GM19043 (cell line): ENCODE measurements around the gene UBASH3B.

Experiments used
- ATAC-seq: cut with Tn5 transposase; IDR thresholded peaks from one replicate; pipeline ENCODE4 v1.9.1; 2021; ENCODE audit warnings: low read depth; ENCODE audit not compliant: unreplicated experiment

Gene UBASH3B

DNA sequence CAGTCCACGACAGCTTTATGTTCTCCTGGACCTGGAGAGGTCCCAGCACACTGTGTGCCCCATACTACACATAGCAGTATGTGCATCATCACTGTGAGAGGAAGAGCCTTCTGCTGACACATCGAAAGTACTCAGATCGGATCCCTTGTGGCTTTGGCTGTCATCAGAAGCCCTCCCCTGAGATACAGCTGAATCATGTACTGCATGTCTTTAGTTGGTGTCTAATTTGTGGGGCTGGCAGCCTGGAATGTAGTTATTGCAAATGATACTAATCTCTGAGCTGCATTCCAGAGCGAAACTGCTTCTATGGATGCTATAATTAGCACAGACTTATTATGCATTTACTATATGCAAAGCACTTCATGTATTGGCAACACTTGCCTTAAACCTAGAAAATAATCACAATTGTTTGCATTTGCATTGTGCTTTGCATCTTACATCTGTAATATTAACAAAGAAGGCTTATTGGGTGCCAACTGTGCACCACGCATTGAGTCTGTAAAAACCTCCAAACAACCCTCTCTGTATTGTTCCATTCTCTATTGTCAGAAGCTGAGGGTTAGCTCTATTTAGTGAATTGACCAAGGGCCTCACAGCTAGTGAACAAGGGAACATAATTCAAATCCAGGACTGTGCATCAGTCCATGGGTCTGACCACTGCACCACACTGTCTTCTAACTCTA, 93.6 kb downstream of the UBASH3B start:
- ATAC-seq = peak; percentile 84

DNA sequence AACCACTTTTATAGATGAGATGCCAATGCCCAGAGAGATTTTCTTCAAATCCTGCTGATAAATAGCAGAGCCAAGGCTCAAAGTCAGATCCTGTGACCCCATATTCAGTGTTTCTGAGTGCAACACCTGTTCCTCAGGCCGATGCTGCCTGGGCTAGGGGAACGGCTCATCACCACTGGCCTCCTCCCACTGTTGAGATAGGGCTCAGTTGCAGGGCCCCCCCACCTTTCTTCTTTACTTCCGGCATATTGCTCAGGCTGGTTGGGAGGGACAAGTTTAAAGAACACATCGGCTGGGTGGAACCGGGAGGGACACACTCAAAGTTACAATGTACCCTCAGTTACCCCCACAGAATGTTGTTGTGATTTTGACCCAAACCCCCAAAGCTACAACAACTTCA, 94.5 kb downstream of the UBASH3B start:
- ATAC-seq = no peak

DNA sequence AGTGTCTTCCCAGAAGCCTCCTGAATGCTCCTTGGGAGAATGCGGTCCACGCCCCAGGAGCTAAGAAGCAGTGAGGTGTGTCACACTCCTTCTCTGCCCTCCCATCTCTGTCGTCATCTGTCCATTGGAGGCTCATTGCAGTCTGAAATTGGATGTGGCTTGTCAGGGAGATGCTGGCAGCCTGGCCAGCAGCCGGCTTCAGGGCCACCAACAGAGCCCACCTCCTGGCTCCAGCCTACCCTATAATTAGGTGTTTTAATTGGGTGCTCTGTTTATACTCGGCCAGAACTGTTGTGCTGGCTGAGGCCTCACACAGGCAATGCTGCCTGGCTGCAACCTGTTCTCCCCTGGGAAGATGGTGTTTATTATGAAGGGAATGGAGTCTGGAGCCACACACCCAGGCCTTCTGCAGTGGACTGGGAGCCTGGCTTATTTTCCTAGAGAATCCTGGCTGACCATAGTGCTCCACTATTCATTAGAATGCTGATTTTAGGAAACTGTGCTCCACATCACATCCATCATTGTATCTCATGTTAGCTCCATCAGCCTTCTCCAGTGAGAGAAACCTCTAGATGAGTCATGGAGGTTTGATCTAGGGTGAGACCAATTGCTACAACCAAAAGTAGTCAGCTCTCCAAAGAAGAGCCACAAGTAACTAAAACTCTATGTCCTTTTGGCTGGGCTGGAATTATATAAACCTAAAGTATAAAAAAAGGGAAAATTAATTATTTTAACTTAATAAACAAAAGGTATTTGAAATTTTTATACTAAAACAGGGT, 96.0 kb downstream of the UBASH3B start:
- no peak for ATAC-seq

DNA sequence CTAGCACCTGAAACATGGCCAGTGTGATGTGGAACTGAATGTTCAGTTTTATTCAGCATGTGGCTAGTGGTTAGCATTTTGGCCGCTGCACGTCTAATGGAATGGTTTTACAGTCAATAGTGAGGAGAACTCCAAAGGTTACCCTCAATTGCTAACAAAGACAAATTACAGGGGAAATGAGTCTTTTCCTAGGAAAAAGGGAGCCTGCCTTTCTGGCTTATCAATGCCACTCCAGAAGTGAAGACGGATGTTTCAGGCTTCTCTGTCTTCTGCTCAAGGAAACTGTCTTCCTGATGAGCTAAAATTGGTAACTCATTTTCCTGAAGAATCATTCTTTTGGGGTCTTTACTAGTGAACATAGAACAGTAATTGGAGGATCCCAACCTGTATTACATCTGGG, 98.5 kb downstream of the UBASH3B start:
- ATAC-seq = no peak

DNA sequence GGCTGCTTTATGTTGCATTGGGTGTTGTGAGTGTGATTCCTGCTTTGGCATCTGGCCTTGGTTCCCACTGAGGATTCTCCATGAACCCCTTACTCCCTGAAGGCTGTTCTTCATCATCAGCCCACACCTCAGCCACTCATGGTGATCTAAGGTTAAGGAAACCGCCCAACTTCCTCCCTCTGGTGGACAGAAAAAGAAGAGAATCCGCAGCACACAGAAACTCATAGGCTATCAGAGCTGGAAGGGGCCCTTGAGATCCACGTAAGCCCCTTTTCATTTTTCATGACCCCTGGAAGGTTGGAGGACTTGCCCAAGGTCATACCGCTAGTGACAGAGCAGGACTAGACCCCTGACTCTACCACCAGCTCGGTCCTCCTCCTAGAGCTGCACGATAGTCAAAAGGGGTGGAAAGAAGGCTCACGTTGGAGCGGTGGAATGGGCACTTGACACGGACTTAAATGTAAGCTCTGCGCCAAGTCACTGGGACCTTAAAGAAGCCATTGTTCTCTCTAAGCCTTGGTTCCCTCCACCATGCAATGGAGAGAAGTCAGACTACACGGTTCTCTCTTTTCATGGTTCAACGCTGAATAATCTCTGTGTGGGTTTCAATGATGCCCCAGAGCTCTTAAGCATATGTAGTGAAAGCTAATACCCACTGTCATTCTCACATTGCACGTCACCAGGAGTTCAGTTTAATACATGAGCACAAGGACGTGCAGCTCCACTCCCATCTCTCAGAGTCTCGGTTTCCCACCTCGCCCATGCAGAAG, 99.2 kb downstream of the UBASH3B start:
- no peak for ATAC-seq

DNA sequence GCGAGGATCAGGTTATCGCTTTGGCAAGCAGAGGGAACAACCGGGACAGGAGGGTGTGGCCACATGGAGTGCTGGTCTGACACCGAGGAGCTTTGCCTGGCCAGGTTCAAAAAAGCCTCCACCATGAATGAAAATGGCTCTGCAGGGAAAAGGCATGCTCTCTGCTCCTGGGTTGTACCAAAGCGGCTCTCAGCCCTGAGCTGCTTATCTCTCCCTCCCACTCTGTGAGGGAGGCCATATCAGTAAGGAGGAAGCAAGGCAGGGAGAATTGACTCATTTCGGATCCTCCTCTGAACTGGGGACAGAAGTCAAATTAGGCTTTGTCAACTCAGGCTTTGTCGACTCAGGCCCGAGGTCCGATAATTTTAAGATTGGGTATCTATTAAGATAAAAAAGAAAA, 99.9 kb downstream of the UBASH3B start:
- no peak for ATAC-seq

DNA sequence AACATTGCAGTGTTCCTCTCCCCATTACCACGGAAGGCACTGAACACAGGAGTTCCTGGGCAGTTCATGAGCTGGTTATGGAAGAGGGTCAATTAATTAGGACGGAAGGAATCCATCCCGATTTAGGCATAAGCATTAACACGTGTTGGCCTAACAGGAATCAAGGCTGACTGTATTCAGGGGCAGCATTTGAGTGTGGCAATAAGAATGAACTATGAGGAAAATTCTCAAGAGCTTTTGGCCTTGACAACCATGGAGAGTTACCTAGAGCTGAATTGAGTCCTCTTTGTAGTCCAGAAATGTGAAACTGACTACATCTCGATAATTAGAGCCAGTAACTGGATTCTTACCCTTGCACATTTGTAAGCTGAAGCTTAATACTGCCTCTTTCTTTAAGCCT, 100.4 kb downstream of the UBASH3B start:
- no peak for ATAC-seq

DNA sequence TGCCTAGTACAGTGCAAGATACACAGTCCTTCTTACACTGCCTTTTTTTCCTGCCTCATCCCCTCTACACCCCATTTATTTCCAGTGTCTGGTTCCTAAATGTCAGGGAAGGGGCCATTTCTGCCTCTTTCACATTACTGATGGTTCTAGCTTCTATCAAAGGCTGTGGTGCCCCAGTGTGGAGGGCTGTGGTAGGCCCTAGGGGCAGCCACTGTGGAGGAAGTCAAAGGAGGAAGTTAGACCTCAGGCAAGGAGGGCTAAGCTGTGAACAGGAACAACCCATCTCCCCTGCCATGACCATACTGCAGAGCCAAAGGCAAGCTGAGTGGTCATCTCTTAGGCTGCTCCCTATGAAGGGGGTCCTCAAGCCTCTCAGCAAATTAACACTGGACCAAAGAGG, 100.9 kb downstream of the UBASH3B start:
- ATAC-seq = peak; percentile 72

DNA sequence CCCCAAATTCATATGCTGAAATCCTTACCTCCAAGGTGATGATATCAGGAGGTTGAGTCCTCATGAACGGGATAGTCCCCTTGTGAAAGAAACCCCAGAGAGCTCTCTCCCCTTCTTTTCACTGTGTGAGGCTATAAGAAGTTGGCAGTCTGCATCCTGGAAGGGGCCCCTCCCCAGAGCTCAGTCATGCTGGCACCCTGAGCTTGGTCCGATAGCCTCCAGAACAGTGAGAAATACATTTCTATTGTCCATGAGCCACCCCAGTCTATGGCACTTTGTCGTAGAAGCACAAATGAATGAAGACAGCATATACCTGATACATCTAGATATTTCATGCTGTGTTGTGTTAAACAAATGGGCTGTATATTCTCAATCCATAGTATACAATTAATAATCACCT, 101.7 kb downstream of the UBASH3B start:
- ATAC-seq = no peak

DNA sequence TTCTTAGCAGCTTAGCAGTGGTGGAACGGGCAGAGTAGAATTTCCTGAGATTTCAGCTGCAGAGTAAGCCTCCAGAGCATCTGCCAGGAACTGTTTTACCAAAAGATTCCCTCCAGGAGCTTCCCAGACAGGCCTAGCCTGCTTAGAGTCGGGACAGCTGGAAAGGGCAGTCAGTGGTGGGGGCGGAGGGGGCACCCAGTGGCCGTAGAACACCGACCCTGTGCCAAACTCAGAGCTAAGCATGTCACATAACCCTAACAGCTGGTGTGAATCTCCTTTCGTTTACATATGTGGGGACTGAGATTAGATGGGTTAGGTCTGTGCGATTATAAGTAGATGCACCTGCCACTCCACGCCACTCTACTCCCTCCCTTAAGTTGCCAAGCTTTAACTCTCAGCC, 102.8 kb downstream of the UBASH3B start:
- no peak for ATAC-seq

DNA sequence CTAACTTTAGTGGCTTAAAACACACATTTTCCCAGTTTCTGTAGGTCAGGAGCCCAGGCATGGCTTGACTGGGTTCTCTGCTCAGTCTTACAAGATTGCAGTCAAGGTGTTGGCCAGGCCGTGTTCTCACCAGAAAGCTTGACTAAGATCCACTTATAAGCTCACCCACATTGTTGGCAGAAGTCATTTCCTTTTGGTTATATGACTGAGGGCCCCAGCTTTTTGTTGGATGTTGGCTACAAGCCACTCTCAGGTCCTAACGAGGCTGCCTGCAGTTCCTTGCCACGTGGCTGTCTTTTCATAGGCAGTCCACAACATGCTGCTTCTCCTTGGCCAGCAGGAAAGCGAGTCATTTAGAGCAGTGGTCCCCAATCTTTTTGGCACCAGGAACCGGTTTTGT, 103.5 kb downstream of the UBASH3B start:
- no peak for ATAC-seq

DNA sequence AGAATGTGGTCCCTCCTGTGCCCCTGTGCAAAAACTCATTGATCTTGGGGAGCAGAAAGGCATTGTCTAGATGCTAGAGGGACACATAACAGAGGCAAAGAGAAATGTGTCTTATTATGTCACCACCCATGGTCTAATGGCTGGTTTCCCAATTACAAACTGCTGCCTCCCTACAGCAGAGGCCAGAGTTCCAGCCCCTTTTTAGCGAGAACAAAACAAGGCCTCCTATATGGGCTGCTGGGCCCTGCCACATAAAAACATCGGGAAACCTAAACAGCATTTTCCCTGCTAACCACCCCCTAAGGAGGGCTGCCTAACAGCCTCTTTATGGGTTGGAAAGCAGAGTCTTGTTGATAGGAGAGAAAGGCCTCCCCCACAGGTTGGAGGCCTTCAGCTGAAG, 107.6 kb downstream of the UBASH3B start:
- ATAC-seq = no peak

DNA sequence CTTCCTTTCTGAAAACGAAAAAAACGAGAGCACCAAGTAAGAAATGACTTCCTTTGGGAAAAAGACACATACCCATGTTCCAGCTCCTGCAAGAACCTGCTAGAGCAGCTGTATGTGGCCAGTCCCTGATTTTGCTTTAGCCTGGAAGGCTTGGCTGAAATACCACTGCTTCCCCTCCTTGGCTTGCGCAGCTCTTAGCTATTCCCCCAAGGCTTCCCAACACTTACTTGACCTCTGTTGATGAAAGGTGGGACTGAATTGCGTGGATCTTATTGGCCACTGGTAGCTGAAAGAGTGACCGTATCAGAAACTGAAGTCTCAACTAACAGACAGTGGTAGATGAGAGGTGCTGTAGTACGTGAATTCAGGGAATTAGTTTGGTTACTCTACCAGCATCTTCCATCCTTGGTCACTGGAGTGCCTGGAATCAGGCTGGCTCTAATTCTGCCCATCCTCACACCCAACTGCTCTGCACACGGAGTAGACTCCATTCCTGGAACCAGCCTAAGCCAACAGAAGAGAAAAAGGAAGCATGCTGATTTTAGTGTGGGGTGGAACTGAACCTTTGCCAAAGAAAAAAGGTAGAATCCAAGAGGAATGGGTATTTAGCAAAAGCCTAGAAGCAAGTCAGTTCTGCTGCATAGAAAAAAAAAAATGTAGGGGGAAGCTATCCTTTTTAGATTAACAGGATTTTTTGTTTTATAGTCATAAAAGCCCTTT, 109.0 kb downstream of the UBASH3B start:
- no peak for ATAC-seq

DNA sequence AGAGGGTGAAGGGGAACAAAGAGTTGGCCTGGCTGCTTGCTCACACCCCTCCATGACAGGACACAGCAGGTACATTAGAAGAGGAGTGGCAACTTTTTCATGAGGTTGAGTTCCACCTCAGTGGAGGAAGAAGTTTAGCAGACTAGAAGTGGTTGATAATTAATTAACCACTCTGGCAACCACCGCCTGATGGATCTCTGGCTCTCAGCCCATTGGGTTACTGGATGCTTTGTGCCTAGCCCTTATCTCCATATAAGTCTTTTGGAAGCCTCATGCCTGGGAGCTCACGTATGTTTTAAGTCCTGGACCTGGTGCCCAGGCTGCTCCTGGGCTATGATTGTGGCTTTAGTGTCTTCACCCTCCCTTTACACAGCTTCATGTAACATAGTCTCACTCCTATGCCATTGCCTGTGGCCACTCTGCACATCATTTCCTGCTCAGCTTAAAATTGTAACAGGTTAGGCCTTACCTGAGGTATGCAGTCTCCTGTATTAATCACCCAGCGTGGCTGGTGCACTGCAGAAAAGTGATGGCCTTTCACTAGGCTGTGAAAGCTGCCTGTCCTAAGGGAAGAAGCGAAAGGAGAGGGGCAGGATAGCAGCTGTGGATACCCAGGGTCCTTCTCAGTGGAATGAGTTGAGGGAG, 110.1 kb downstream of the UBASH3B start:
- ATAC-seq = no peak

DNA sequence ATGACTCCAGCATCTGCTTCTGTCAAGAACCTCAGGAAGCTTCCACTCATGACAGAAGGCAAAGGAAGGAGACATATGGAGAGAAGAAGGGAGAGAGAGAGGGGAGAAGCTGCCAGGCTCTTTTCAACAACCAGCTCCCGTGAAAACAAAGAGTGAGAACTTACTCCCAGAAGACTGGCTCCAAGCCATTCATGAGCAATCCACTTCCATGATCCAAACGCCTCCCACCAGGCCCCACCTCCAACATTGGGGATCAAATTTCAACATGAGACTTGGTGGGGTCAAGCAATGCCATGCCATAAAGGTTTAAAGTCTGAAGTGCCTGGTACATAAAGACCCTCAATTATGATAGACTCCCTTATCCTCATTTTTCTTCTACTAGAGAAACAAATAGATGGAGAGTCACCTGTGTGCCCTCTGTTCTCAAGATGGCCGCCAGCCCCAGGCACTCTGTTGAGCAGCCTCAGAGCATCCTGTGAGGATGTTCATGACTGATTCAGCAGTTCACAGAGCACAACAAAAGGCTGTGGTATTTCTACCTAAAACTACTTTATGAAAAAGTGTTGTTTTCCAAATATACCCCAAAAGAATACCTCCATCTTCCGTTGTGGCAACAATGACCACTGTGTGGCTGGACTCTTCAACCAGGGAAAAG, 113.7 kb downstream of the UBASH3B start:
- ATAC-seq = no peak

DNA sequence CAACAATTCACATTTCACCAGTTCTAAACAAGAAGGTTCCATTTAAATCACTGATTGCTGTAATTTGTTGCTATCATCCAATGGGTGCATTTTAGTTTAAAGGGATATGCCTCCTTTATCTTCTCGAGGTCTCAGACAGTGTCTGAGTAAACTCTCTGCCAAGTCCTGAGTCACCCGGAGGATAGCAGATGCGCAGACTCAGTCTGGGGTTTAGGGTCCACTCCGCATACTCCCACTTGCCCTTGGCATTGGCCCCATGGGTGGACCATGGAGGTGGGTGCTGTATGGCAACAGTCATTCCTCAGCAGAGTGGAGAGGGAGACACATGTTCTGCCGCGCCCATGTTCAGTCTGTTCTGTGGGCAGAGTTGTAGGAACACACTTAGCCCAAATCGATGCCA, 117.4 kb downstream of the UBASH3B start:
- no peak for ATAC-seq

DNA sequence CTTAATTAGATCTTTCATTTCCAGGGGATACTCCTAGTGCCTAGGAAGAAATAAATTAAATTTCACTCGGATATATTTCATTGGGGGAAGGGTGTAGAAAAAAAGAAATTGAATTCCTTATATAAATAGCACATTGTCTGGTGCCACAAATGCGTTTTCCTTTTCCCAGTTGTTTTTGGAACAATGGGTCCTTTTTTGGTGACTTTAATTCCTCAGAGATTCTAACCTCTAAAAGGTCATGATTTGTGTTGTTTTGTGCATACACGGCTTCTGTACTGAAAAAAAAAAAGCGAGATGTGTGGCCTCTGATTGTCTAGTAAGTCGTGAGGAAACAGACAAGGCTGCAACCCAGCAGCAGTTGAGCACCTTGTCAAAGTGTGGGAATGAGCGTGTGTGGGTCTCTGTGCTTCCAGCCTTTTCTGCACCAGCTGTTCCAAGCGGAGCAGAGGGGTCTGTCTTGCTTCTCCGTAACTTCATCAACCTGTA, 118.3 kb downstream of the UBASH3B start:
- ATAC-seq = no peak

DNA sequence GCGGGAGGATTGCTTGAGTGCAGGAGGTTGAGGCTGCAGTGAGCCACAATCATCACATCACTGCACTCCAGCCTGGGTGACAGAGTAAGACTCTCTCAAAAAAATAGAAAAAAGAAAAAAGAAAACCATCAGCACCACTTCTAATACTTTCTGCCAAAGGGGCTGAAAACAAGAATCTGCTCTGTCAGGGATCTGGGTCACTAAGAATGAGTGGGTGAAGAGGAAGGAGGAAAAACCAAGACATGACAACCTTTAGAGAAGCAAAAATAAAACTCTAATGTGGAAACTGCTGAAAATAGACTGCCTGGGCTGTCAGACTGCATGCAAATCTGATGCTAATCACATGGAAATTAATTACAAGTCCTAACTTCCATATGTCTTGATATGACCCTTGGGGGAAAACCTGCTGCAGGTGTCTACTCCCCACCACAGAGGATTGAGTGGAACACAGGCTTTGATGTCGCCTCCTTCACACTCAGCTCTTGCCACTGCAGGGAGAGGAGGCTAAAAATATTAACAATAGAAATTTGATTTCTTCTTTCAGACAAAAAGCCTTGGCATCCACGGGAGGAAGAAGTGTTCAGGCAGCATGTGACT, 120.3 kb downstream of the UBASH3B start:
- no peak for ATAC-seq

DNA sequence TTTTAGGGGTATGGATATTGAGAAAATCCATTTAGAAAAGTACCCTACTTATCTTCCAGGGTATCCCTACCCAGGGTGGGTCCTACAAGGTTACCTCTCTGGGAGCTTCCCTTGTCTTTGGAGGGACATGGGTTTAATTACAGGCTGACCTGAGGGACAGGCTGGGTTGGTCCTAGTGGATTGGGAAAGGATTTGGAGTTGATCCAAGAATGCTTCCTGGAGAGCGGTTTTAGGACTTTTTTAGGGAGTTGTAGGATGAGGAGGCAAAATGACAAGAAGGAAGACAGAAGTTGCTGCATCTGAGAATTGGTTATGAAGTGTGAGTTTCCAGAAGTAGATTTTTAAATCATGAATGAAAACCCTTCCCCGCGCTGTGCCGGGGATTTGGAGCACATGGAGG, 121.0 kb downstream of the UBASH3B start:
- no peak for ATAC-seq
